Type B pancreatic cell (in vitro differentiated cells): ENCODE measurements around the gene ABCD4. TPM values are rescaled to one million over a fixed set of nuclear protein-coding genes. Genes with fewer than 3 reads are reported as not detected.

Experiments used
- DNase-seq: peaks from one replicate; pipeline ENCODE4 v3.0.0; 2021; ENCODE audit warnings: mixed read lengths; ENCODE audit not compliant: unreplicated experiment; ENCODE audit errors: extremely low spot score
- H3K27ac Mint-ChIP-seq: 2 replicates; pipeline ENCODE4 v1.8.0; 2021; ENCODE audit warnings: mild to moderate bottlenecking, mixed read lengths
- H3K27me3 Mint-ChIP-seq: 2 replicates; pipeline ENCODE4 v1.8.0; 2021; ENCODE audit warnings: mixed read lengths
- H3K36me3 Mint-ChIP-seq: 2 replicates; pipeline ENCODE4 v1.8.0; 2021; ENCODE audit warnings: mixed read lengths
- H3K4me1 Mint-ChIP-seq: one replicate; pipeline ENCODE4 v1.8.0; 2021; ENCODE audit warnings: mixed read lengths; ENCODE audit not compliant: unreplicated experiment
- H3K4me3 Mint-ChIP-seq: 2 replicates; pipeline ENCODE4 v1.8.0; 2021; ENCODE audit warnings: mild to moderate bottlenecking, mixed read lengths
- H3K9me3 Mint-ChIP-seq: 2 replicates; pipeline ENCODE4 v1.8.0; 2021; ENCODE audit warnings: mixed read lengths
- total RNA-seq: library from RNA; stranded (reverse); gene quantifications from 2 replicates; pipeline ENCODE4 v1.2.1, GENCODE V29; 2021; ENCODE audit warnings: low replicate concordance
- TF ChIP-seq, protein P1 (sequence below): fragments of 200-600 bp; sonication (generic); conservative IDR thresholded peaks from 2 replicates; pipeline ENCODE4 v1.5.0; 2021; ENCODE audit warnings: antibody characterized with exemption, mild to moderate bottlenecking

Gene ABCD4
- total RNA-seq, 1 donor from 2014 or later = 92.6 TPM

DNA sequence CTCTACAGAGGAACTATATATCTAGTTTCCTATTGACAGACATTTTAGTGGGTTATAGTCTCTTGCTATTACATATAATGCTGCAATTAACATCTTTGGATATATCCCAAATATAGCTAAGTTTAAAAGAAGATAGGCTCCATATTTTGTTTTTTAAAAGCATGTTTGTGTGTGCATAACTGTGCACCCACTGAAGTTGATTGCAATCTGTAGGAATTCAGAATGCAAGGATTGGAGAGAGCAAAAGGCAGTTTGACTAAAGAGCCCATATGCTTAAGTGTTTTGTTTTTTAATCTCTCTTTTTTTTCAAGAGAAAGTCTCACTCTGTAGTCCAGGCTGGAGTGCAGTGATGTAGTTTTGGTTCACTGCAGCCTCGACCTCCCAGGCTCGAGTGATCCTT, 9.4 kb upstream of the ABCD4 start:
- TF ChIP-seq, protein P1, sequence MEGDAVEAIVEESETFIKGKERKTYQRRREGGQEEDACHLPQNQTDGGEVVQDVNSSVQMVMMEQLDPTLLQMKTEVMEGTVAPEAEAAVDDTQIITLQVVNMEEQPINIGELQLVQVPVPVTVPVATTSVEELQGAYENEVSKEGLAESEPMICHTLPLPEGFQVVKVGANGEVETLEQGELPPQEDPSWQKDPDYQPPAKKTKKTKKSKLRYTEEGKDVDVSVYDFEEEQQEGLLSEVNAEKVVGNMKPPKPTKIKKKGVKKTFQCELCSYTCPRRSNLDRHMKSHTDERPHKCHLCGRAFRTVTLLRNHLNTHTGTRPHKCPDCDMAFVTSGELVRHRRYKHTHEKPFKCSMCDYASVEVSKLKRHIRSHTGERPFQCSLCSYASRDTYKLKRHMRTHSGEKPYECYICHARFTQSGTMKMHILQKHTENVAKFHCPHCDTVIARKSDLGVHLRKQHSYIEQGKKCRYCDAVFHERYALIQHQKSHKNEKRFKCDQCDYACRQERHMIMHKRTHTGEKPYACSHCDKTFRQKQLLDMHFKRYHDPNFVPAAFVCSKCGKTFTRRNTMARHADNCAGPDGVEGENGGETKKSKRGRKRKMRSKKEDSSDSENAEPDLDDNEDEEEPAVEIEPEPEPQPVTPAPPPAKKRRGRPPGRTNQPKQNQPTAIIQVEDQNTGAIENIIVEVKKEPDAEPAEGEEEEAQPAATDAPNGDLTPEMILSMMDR = no peak
- H3K36me3 Mint-ChIP-seq = no peaks in the 10 kb centered on the region
- H3K9me3 Mint-ChIP-seq = no peaks in the 10 kb centered on the region
- DNase-seq = no peak
- peaks cover 2% of the 10 kb centered on the region for H3K27me3 Mint-ChIP-seq
- no peak overlapping the region for H3K27ac Mint-ChIP-seq
- no peak overlapping the region for H3K4me3 Mint-ChIP-seq
- H3K4me1 Mint-ChIP-seq = no peaks in the 10 kb centered on the region

DNA sequence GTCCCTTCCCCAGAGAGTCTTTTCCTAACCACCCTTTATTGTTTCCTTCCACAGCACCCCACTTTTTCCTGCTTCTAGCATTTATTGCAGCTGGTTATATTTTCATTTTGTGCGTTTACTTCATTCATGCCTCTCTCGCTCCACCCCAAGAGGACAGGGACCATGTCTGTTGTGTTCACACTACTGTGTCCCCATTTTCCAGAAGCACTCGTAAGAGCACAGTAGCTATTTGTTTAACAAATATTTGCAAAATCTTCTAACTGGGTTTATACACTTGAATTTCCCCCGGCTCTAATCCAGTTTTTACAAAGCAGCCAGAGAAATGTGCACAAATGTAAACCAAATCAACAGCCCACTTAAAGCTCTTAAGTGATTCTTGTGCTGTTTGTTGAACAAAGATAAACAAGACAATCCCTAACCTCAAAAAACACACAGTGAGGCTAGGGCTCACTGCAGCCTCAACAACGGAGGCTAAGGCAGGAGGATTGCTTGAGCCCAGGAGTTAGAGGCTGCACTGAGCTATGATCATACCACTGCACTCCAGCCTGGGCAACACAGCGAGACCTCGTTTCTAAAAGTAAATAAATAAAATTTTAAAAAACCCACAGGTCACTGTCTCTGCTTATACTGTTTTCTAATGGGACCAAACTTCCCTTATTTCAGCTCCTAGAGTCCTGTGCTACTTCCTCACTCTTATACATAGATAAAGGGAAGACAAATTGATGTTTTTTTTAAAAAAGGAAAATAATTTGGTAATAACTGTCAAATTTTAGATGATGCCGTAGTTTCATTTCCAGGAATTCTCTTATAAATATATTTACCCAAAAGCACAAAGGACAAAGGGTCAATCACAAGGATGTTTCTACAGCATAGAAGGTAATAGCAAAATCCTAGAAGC, 6.6 kb upstream of the ABCD4 start:
- Mint-ChIP-seq H3K27me3 (no peaks in the 10 kb centered on the region), H3K4me1 (no peaks in the 10 kb centered on the region), H3K36me3 (no peaks in the 10 kb centered on the region), H3K27ac (no peak overlapping the region), H3K4me3 (no peak overlapping the region), H3K9me3 (no peaks in the 10 kb centered on the region)
- DNase-seq = no peak
- TF ChIP-seq, protein P1 = no peak

DNA sequence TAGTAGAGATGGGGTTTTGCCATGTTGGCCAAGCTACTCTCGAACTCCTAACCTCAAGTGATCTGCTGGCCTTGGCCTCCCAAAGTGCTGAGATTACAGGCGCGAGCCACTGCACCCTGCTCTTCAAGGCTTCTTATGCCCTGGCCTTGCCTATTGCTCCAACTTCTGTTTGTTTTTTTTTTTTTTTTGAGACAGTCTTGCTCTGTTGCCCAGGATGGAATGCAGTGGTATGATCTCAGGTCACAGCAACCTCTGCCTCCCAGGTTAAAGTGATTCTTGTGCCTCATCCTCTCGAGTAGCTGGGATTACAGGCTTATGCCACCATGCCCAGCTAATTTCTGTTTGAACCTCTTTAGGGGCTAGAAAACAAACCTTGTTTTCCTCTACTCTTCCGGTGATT, 6.0 kb upstream of the ABCD4 start:
- no peaks in the 10 kb centered on the region for H3K4me1 Mint-ChIP-seq
- H3K4me3 Mint-ChIP-seq = no peak overlapping the region
- H3K27me3 Mint-ChIP-seq = no peaks in the 10 kb centered on the region
- DNase-seq = no peak
- TF ChIP-seq, protein P1 = no peak
- no peaks in the 10 kb centered on the region for H3K36me3 Mint-ChIP-seq
- no peaks in the 10 kb centered on the region for H3K9me3 Mint-ChIP-seq
- no peak overlapping the region for H3K27ac Mint-ChIP-seq

DNA sequence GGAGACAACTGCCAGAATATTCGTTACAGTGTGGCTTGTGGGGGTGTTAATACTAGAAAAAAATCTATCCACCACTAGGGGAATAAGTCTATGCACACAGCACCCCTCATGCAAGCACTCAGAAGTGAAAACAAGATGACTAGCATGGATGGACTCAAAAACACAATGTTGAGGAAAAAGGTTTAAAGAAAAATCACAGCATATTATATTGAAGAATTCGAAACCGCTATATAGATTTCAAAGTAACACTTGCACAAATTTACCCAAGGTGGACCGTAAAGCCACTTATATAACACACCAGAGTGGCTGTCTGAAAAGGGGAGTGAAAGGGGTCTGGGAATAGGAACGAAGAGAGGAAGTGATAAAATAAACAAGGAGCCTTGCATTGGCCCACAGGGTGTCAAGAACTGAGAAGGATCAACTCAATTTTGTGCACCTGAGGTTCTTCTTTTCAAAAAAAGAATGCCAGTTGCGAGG, 544 bp downstream of the ABCD4 start:
- Mint-ChIP-seq H3K36me3 (no peaks in the 10 kb centered on the region), H3K27ac (peak overlapping the region; percentile 89), H3K9me3 (no peaks in the 10 kb centered on the region), H3K4me3 (peak overlapping the region; percentile 96), H3K4me1 (peaks cover 14% of the 10 kb centered on the region), H3K27me3 (no peaks in the 10 kb centered on the region)
- TF ChIP-seq, protein P1 = peak; percentile 72
- no peak for DNase-seq

DNA sequence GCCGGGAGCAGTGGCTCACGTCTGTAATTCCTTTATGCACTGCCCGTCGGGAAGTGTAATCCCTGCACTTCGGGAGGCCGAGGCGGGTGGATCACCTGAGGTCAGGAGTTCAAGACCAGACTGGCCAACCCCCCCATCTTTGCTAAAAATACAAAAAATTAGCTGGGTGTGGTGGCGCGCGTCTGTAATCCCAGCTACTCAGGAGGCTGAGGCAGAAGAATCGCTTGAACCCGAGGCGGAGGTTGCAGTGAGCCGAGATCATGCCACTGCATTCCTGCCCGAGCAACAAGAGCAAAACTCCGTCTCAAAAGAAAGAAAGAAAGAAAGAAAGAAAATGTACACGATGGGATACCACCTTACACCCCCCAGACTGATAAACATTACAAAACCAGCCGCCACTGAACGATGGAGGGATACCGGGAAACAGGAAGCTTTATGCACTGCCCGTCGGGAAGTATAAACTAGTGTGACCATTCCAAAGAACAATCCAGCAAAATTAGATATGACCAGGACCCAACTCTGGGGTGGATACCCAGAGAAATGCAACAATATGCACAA, 1.1 kb downstream of the ABCD4 start:
- H3K27me3 Mint-ChIP-seq = no peaks in the 10 kb centered on the region
- H3K27ac Mint-ChIP-seq = peak overlapping the region; percentile 89
- peak overlapping the region; percentile 96 for H3K4me3 Mint-ChIP-seq
- no peaks in the 10 kb centered on the region for H3K36me3 Mint-ChIP-seq
- TF ChIP-seq, protein P1 = no peak
- no peaks in the 10 kb centered on the region for H3K9me3 Mint-ChIP-seq
- peaks cover 14% of the 10 kb centered on the region for H3K4me1 Mint-ChIP-seq
- no peak for DNase-seq
